GM23248 (cell line): ENCODE measurements around the gene EPB41L5. TPM values are rescaled to one million over a fixed set of nuclear protein-coding genes. Genes with fewer than 3 reads are reported as not detected.
"Not testable (repeated sequence)": the region's sequence is repeated elsewhere in the genome, so short reads cannot be mapped to it uniquely, and the experiment has no call there.

Experiments
- DNase-seq: peaks from one replicate; pipeline ENCODE4 v3.0.0-alpha.2; 2015
- H2AFZ ChIP-seq: fragments of 200-600 bp; sonication (generic); 2 replicates; pipeline ENCODE4 v1.6.1; 2016; ENCODE audit warnings: antibody characterized with exemption
- H3F3A ChIP-seq: fragments of 200-600 bp; sonication (generic); 2 replicates; pipeline ENCODE4 v1.6.1; 2016; ENCODE audit warnings: mild to moderate bottlenecking, antibody characterized with exemption, mixed run types; ENCODE audit not compliant: insufficient read depth
- H3K27ac ChIP-seq: fragments of 200-600 bp; sonication (generic); 2 replicates; pipeline ENCODE4 v1.5.1; 2016; ENCODE audit warnings: mild to moderate bottlenecking
- H3K27me3 ChIP-seq: fragments of 200-600 bp; sonication (generic); replicated peaks from 2 replicates; pipeline ENCODE4 v1.6.1; 2016; ENCODE audit warnings: mild to moderate bottlenecking; ENCODE audit not compliant: insufficient read depth
- H3K36me3 ChIP-seq: fragments of 200-600 bp; sonication (generic); 2 replicates; pipeline ENCODE4 v1.6.1; 2016; ENCODE audit warnings: low read depth, mild to moderate bottlenecking
- H3K4me1 ChIP-seq: fragments of 200-600 bp; sonication (generic); 2 replicates; pipeline ENCODE4 v1.6.1; 2016; ENCODE audit warnings: mild to moderate bottlenecking; ENCODE audit not compliant: insufficient read depth
- H3K4me2 ChIP-seq: fragments of 200-600 bp; sonication (generic); one replicate; pipeline ENCODE4 v1.6.1; 2016; ENCODE audit warnings: mild to moderate bottlenecking; ENCODE audit not compliant: unreplicated experiment
- H3K4me3 ChIP-seq: fragments of 200-600 bp; sonication (generic); 2 replicates; pipeline ENCODE4 v1.5.1; 2016; ENCODE audit warnings: mild to moderate bottlenecking
- H3K79me2 ChIP-seq: fragments of 200-600 bp; sonication (generic); 2 replicates; pipeline ENCODE4 v1.6.1; 2016; ENCODE audit warnings: mild to moderate bottlenecking; ENCODE audit not compliant: insufficient read depth
- H3K9ac ChIP-seq: fragments of 200-600 bp; sonication (generic); 2 replicates; pipeline ENCODE4 v1.6.1; 2016; ENCODE audit warnings: mild to moderate bottlenecking
- H3K9me2 ChIP-seq: fragments of 200-600 bp; sonication (generic); 2 replicates; pipeline ENCODE4 v1.6.1; 2016; ENCODE audit warnings: mixed run types, mild to moderate bottlenecking, moderate library complexity; ENCODE audit not compliant: insufficient read depth
- H3K9me3 ChIP-seq: fragments of 200-600 bp; sonication (generic); one replicate; pipeline ENCODE4 v1.6.1; 2017; ENCODE audit warnings: low read depth
- H4K20me1 ChIP-seq: fragments of 200-600 bp; sonication (generic); 2 replicates; pipeline ENCODE4 v1.6.0; 2016; ENCODE audit not compliant: insufficient read depth
- EZH2 ChIP-seq: fragments of 200-600 bp; sonication (generic); IDR thresholded peaks from 2 replicates; pipeline ENCODE4 v1.6.1; 2018; ENCODE audit warnings: antibody characterized with exemption, mild to moderate bottlenecking; ENCODE audit not compliant: insufficient read depth, poor library complexity, severe bottlenecking
- EZH2phosphoT487 ChIP-seq: fragments of 200-600 bp; sonication (generic); IDR thresholded peaks from 2 replicates; pipeline ENCODE4 v1.6.1; 2018; ENCODE audit warnings: antibody characterized with exemption, moderate library complexity, mild to moderate bottlenecking, low read depth; ENCODE audit not compliant: insufficient read depth
- WGBS, 2 experiments: methylation state at CpG; one replicate each; pipeline ENCODE4 v1.1.6; 2015 to 2017; ENCODE audit warnings: low lambda C conversion rate in 2 of 2, low coverage in 1 of 2; ENCODE audit errors: missing lambda C conversion rate in 2 of 2; 5-methylcytosine and 5-hydroxymethylcytosine counted together
- in situ Hi-C: fragments of 300-500 bp; cut with MboI; formaldehyde crosslinking; loops from 2 replicates; pipeline ENCODE4 v1.15.0; 2020
- polyA plus RNA-seq: library from polyadenylated mRNA; unstranded; fragments of >200 nt; fragmentation: Nextera tagmentation; extraction: Ambion mirVana; gene quantifications from 2 replicates; pipeline ENCODE4 v1.2.1, GENCODE V29; 2016
- total RNA-seq: library from RNA; depleted of rRNA; stranded (reverse); fragments of >200 nt; shearing (Covaris generic); gene quantifications from 2 replicates; pipeline ENCODE4 v1.2.3, GENCODE V29; 2014

EPB41L5 gene
- total and polyA plus RNA-seq, 2 experiments from 2014 or later, result 3.0 to 4.0 TPM

GRCh38 chr2:120059483-120059882 lies 46.6 kb downstream of the EPB41L5 start:
- no peak for DNase-seq
- H3F3A ChIP-seq, result no peaks in the 10 kb centered on the region
- H4K20me1 ChIP-seq, result no peaks in the 10 kb centered on the region
- H3K9ac ChIP-seq, result no peak overlapping the region
- TF ChIP-seq EZH2 (no peak), EZH2phosphoT487 (no peak)
- H3K9me2 ChIP-seq, result no peaks in the 10 kb centered on the region
- WGBS, 2 experiments, result 91 to 92% methylated on average over 8 of the region's 8 CpGs
- H3K4me1 ChIP-seq, result no peaks in the 10 kb centered on the region
- H3K36me3 ChIP-seq, result no peaks in the 10 kb centered on the region
- H3K27ac ChIP-seq, result no peak overlapping the region
- in situ Hi-C loops, result no loop called here
- no peak overlapping the region for H3K4me2 ChIP-seq
- no peak overlapping the region for H2AFZ ChIP-seq
- H3K9me3 ChIP-seq, result no peaks in the 10 kb centered on the region
- no peaks in the 10 kb centered on the region for H3K27me3 ChIP-seq
- H3K4me3 ChIP-seq, result no peak overlapping the region
- H3K79me2 ChIP-seq, result no peaks in the 10 kb centered on the region

- in situ Hi-C loops, result no loop called here
- H4K20me1 ChIP-seq, result no peaks in the 10 kb centered on the region
Observed at GRCh38 chr2:120060088-120060623, 47.3 kb downstream of the EPB41L5 start.

GRCh38 chr2:120064664-120065063 lies 51.8 kb downstream of the EPB41L5 start:
- Histone ChIP-seq H3K27ac (no peak overlapping the region), H4K20me1 (no peaks in the 10 kb centered on the region), H3K9ac (no peak overlapping the region), H3K4me1 (no peaks in the 10 kb centered on the region), H3K9me3 (no peaks in the 10 kb centered on the region), H3K4me3 (no peak overlapping the region), H3K27me3 (no peaks in the 10 kb centered on the region), H3F3A (no peaks in the 10 kb centered on the region), H3K36me3 (no peaks in the 10 kb centered on the region), H3K4me2 (no peak overlapping the region), H3K9me2 (no peaks in the 10 kb centered on the region), H3K79me2 (no peaks in the 10 kb centered on the region), H2AFZ (no peak overlapping the region)
- WGBS, 2 experiments, result 60 to 67% methylated on average over 1 of the region's 1 CpG
- no peak for DNase-seq
- in situ Hi-C loops, result no loop called here
- no peak for TF ChIP-seq EZH2
- TF ChIP-seq EZH2phosphoT487, result no peak

More at GRCh38 chr2:120060088-120060623, 47.3 kb downstream of the EPB41L5 start:
- Histone ChIP-seq H3K4me2 (no peak overlapping the region), H3K4me3 (no peak overlapping the region), H3K36me3 (no peaks in the 10 kb centered on the region), H3K27me3 (no peaks in the 10 kb centered on the region), H3K27ac (no peak overlapping the region), H3K9ac (no peak overlapping the region), H2AFZ (no peak overlapping the region), H3K9me3 (no peaks in the 10 kb centered on the region), H3K79me2 (no peaks in the 10 kb centered on the region), H3F3A (no peaks in the 10 kb centered on the region), H3K4me1 (no peaks in the 10 kb centered on the region), H3K9me2 (no peaks in the 10 kb centered on the region)
- no peak for DNase-seq
- WGBS, 2 experiments, result 97 to 98% methylated on average over 2 of the region's 2 CpGs
- TF ChIP-seq EZH2phosphoT487 (no peak), EZH2 (no peak)

- Histone ChIP-seq H3K27me3 (no peaks in the 10 kb centered on the region), H3K9me2 (no peaks in the 10 kb centered on the region), H3F3A (no peaks in the 10 kb centered on the region), H2AFZ (no peak overlapping the region), H3K27ac (no peak overlapping the region), H3K4me1 (no peaks in the 10 kb centered on the region), H3K9me3 (no peaks in the 10 kb centered on the region), H3K4me3 (no peak overlapping the region), H3K9ac (no peak overlapping the region), H3K36me3 (no peaks in the 10 kb centered on the region), H4K20me1 (no peaks in the 10 kb centered on the region), H3K79me2 (no peaks in the 10 kb centered on the region), H3K4me2 (no peak overlapping the region)
- WGBS, 2 experiments, result 81 to 86% methylated on average over 6 of the region's 6 CpGs
- DNase-seq, result no peak
- TF ChIP-seq EZH2phosphoT487 (no peak), EZH2 (no peak)
- in situ Hi-C loops, result no loop called here
Observed at GRCh38 chr2:120066800-120067547, 54.1 kb downstream of the EPB41L5 start.

GRCh38 chr2:120068040-120068658 lies 55.3 kb downstream of the EPB41L5 start:
- H3K4me1 ChIP-seq, H3K9ac ChIP-seq, H3F3A ChIP-seq, H3K79me2 ChIP-seq, H3K4me2 ChIP-seq, H3K4me3 ChIP-seq, H3K9me3 ChIP-seq, H3K27me3 ChIP-seq, H3K9me2 ChIP-seq, DNase-seq, H3K36me3 ChIP-seq, H2AFZ ChIP-seq, H4K20me1 ChIP-seq, H3K27ac ChIP-seq, in situ Hi-C loops: not testable (repeated sequence)
- WGBS, 2 experiments, result 94 to 97% methylated on average over 19 to 20 of the region's 20 CpGs
